Esophagus squamous epithelium (tissue), 4 donors: ENCODE measurements around the gene LDLRAD4.

ENCODE experiments used
- CTCF ChIP-seq, 6 experiments: fragments of 450-650 bp in 4 of 6; fragments of 200-600 bp in 2 of 6; sonication (generic) in 2 of 6; IDR thresholded peaks; one replicate each; pipeline ENCODE4 v1.5.1; 2016 to 2019; ENCODE audit warnings: antibody characterized with exemption in 6 of 6, mild to moderate bottlenecking in 4 of 6, moderate library complexity in 4 of 6
- POLR2A ChIP-seq, 4 donors: fragments of 450-650 bp; IDR thresholded peaks; one replicate each; pipeline ENCODE4 v1.6.1; 2017; ENCODE audit warnings: antibody characterized with exemption in 4 of 4, mild to moderate bottlenecking in 4 of 4, moderate library complexity in 3 of 4

GRCh38 chr18:13332874-13333273, 114.3 kb downstream of the LDLRAD4 start:
- TF ChIP-seq POLR2A (IDR thresholded peaks at IDR 0.05) (no peak), CTCF (IDR thresholded peaks at IDR 0.05) (no peak)
